ENCODE data around the gene SIN3A.
"Not testable (repeated sequence)": the region's sequence is repeated elsewhere in the genome, so short reads cannot be mapped to it uniquely, and the experiment has no call there.

The SIN3A gene

GRCh38 chr15:75451674-75452363 lies at the start of gene SIN3A:
Gene SIN3A, minus strand, starts transcription at chr15:75451690. Its CDS starts 21,315 bp downstream, at chr15:75430375.
- DNase-seq: peak; percentile 98 to 99

- DNase-seq: no peak
Measured at GRCh38 chr15:75493732-75494131, 42.2 kb upstream of the SIN3A start.

GRCh38 chr15:75483961-75484360 lies 32.5 kb upstream of the SIN3A start:
- no peak for DNase-seq

- not testable (repeated sequence) for DNase-seq
Measured at GRCh38 chr15:75483556-75483955, 32.1 kb upstream of the SIN3A start.

- no peak for DNase-seq
Measured at GRCh38 chr15:75483106-75483505, 31.6 kb upstream of the SIN3A start.

GRCh38 chr15:75480463-75480862 lies 29.0 kb upstream of the SIN3A start:
- not testable (repeated sequence) for DNase-seq

- no peak for DNase-seq
Measured at GRCh38 chr15:75479670-75480069, 28.2 kb upstream of the SIN3A start.

GRCh38 chr15:75477094-75477493 lies 25.6 kb upstream of the SIN3A start:
- DNase-seq: not testable (repeated sequence)

- DNase-seq: no peak
Measured at GRCh38 chr15:75468913-75469598, 17.6 kb upstream of the SIN3A start.

- no peak for DNase-seq
Measured at GRCh38 chr15:75460646-75461045, 9.2 kb upstream of the SIN3A start.

- no peak for DNase-seq
Measured at GRCh38 chr15:75459581-75459980, 8.1 kb upstream of the SIN3A start.

GRCh38 chr15:75456710-75457109 lies 5.2 kb upstream of the SIN3A start:
- DNase-seq: no peak

- DNase-seq: peak; percentile 38 to 40
Measured at GRCh38 chr15:75455982-75456531, 4.6 kb upstream of the SIN3A start.

- peak; percentile 87 to 89 for DNase-seq
Measured at GRCh38 chr15:75455424-75455981, 4.0 kb upstream of the SIN3A start.

GRCh38 chr15:75454471-75455378 lies 3.2 kb upstream of the SIN3A start:
- DNase-seq: peak; percentile 79 to 82

- peak; percentile 92 to 98 for DNase-seq
Measured at GRCh38 chr15:75453703-75454470, 2.4 kb upstream of the SIN3A start.

GRCh38 chr15:75452865-75453702 lies 1.6 kb upstream of the SIN3A start:
- DNase-seq: peak; percentile 69 to 81

GRCh38 chr15:75452364-75452864 lies 924 bp upstream of the SIN3A start:
- DNase-seq: peak; percentile 61 to 79

- no peak for DNase-seq
Measured at GRCh38 chr15:75451202-75451673, 252 bp downstream of the SIN3A start.
